GM18508 (cell line): ENCODE data around the gene OMA1.
"Not testable (repeated sequence)": the region's sequence is repeated elsewhere in the genome, so short reads cannot be mapped to it uniquely, and the experiment has no call there.

Experiments used
- ATAC-seq: cut with Tn5 transposase; IDR thresholded peaks from one replicate; pipeline ENCODE4 v1.9.1; 2021; ENCODE audit warnings: moderate number of reproducible peaks; ENCODE audit not compliant: insufficient read depth, unreplicated experiment

The OMA1 gene

GRCh38 chr1:58574816-58575215 is 28.3 kb upstream of the OMA1 start:
- no peak for ATAC-seq

- ATAC-seq, result peak; percentile 97
Observed at GRCh38 chr1:58573705-58574591, 27.4 kb upstream of the OMA1 start.

GRCh38 chr1:58573138-58573537 is 26.6 kb upstream of the OMA1 start:
- ATAC-seq, result no peak

DNA sequence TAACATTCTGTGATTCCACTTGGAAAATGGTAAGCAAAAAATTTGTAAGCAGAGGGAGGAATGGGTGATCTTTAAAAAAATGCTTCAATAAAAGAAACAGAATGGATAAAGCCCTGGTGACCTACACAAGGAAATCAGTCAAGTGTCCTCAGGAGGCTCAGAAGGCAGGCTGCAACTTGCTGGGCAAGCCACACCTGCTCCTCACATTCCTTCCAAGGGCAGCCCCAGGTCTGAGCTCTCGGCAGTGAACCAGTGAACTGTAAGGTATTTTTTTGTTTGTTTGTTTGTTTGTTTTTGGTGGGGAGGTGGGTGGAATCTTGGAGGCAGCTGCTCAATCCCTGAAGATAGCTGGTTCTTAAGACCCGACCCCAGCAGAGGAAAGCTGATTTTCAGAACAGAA is 26.2 kb upstream of the OMA1 start:
- no peak for ATAC-seq

DNA sequence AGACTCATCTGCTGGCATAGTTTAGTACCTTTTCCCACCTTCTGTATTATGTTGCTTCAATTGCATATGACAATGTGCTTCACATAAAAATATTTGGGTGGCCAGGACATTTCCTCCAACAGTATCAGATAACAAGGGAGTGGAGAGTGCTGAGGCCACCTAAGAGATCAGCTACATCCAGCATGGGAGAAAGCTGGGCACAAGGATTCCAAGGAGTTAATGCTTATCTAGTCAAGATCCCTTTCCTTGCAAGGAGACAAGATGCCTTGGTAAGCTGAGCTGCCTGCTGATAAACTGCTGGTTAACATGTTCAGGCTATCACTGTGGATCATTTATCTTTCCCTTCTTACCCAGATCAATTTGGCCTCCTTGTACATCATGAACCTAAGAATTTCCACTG is 25.1 kb upstream of the OMA1 start:
- no peak for ATAC-seq

DNA sequence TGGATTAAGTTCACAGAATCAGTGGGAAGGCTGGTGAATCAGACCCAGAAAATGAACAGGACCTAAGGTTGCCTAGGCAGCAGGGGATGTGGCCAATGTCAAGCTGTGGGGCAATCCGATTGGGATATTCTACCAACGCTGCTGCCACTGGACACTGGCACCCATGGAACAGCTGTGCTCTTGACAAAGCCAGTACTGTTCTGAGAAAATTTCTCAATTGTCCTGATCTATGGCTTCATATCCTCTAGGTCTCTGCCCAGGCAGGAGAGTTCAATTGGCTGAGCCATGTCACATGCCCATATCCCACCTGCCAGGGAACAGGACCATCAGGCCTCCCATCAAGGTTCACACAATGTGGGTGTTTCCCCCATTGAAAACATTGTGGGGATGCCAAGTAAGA is 24.3 kb upstream of the OMA1 start:
- no peak for ATAC-seq

DNA sequence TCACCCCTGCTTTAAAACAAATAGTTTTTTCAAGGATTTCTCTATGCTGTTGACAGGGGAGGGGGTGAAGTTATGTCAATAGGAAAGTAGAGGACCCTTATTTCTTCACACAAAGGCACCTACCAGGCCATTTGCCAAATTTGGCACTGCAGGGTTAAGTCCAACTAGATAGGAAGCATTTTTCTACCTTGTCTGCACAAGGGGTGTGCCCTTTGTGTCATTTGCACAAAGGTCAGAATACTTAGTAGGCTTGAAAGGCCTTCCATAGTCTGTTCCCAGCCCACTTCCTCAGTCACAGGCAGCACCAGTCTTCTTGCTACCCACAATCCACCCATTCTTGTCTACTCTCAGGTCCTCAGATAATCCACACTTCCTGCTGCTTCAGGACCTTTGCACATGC is 23.6 kb upstream of the OMA1 start:
- ATAC-seq, result no peak

- ATAC-seq, result no peak
Observed at GRCh38 chr1:58568911-58569310, 22.4 kb upstream of the OMA1 start.

- no peak for ATAC-seq
Observed at GRCh38 chr1:58568271-58568860, 21.8 kb upstream of the OMA1 start.

GRCh38 chr1:58566339-58566738 is 19.8 kb upstream of the OMA1 start:
- no peak for ATAC-seq

DNA sequence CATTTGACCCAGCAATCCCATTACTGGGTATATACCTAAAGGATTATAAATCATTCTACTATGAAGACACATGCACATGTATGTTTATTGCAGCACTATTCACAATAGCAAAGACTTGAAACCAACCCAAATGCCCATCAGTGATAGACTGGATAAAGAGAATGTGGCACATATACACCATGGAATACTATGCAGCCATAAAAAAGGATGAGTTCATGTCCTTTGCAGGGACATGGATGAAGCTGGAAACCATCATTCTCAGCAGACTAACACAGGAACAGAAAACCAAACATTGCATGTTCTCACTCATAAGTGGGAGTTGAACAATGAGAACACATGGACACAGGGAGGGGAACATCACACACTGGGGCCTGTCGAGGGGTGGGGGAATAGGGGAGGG is 17.2 kb upstream of the OMA1 start:
- ATAC-seq, result not testable (repeated sequence)

DNA sequence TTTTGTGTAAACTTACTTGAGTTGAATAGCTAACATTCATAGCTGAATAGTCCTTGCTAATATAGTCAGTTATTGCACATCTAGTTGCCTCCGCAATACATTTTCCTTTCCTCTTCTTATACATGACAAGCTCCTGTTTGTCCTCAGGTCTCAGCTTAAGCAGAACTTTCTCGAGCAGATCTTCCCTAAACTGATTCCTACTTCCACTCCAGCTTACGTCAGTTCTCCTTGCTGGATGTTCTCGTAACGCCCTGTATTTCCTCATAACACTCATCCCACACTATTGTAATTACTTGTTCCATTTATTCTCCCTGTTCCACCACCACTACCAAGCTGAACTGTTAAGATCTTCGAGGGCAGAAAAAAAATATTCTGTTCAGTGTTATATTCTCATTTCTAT is 15.1 kb upstream of the OMA1 start:
- ATAC-seq, result no peak

- no peak for ATAC-seq
Observed at GRCh38 chr1:58555393-58555792, 8.9 kb upstream of the OMA1 start.

DNA sequence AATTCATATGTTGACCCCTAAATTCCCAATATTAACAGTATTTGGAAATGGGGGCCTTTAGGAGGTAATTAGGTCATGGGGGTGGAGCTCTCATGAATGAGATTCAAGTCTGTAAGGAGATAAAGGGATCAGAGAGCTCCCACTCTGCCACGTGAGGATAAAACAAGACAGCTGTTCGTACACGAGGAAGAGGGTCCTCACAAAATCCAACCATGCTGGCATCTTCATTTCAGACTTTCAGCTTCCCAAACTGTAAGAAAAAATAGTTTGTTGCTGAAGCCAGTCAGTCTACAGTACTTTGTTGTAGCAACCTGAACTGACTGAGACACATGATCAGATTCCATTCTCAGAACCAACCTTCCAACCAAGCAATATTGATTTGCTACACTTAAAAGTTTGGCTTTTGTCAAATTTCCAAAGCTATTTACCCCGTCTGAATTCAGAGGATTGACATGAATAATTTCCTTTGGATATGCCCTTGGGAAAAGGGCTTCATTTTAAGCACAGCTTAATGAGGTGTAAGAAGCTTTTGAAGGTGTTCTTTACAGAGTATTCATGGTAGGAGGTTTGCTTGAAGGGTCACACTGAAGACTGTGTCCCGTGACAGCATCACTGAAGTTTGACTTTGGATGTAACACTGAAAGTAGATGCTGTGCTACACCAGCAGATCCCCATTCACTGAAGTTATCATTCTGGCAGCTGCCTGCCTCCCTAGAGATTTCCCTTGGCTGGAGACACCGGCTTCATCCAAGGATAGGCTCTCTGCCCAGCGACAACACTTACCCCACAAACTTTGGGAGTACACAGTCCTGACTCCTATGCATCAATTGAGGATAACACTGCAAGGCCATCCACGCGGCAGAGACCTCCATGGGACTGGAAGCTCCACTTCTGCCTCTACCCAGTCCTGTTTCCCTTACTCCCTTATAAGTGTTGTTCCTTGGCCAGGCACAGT is 4.9 kb upstream of the OMA1 start:
- no peak for ATAC-seq

GRCh38 chr1:58549291-58549690 is 2.8 kb upstream of the OMA1 start:
- ATAC-seq, result not testable (repeated sequence)

GRCh38 chr1:58548371-58548770 is 1.8 kb upstream of the OMA1 start:
- ATAC-seq, result no peak

GRCh38 chr1:58545591-58546519 is 671 bp downstream of the OMA1 start:
- ATAC-seq, result no peak

- ATAC-seq, result no peak
Observed at GRCh38 chr1:58543260-58543659, 3.3 kb downstream of the OMA1 start.

DNA sequence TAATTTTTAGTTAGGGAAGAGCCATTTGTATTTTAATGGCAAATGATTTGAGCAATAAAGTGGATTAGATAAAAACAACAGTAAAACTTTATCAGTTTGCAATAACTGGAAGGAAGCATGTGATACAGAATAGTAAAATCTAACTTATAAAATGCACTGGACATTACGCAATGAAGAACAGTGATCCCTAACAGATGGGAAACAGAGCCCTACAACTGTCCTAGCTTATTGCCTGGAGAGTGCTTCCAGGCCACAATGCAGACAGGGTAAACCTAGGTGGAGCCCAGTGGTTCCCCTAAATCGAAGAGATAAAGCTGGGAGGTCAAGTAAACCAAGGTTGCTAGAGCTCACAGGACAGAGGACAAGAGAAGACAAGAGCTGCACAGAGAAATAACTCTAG is 7.0 kb downstream of the OMA1 start:
- ATAC-seq, result no peak

- no peak for ATAC-seq
Observed at GRCh38 chr1:58538821-58539220, 7.7 kb downstream of the OMA1 start.
